ENCODE data around the gene CMTM7.
"Not testable (repeated sequence)": the region's sequence is repeated elsewhere in the genome, so short reads cannot be mapped to it uniquely, and the experiment has no call there.

Gene CMTM7

GRCh38 chr3:32438596-32439344, 47.1 kb downstream of the CMTM7 start:
- no peak for DNase-seq

DNA sequence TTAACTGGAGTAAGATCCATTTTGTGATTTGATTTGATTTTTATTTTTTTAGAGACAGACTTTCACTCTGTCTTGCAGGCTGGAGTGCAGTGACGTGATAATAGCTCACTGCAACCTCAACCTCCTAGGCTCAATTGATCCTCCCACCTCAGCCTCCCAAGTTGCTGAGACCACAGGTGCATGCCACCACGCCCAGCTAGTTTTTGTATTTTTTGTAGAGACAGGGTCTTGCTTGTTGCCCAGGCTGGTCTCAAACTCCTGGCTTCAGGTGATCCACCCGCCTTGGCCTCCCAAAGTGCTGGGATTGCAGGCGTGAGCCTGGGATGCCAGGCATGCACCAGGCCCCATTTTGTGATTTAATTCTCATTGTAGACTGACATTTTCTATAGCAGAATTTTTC, 47.8 kb downstream of the CMTM7 start:
- not testable (repeated sequence) for DNase-seq

DNA sequence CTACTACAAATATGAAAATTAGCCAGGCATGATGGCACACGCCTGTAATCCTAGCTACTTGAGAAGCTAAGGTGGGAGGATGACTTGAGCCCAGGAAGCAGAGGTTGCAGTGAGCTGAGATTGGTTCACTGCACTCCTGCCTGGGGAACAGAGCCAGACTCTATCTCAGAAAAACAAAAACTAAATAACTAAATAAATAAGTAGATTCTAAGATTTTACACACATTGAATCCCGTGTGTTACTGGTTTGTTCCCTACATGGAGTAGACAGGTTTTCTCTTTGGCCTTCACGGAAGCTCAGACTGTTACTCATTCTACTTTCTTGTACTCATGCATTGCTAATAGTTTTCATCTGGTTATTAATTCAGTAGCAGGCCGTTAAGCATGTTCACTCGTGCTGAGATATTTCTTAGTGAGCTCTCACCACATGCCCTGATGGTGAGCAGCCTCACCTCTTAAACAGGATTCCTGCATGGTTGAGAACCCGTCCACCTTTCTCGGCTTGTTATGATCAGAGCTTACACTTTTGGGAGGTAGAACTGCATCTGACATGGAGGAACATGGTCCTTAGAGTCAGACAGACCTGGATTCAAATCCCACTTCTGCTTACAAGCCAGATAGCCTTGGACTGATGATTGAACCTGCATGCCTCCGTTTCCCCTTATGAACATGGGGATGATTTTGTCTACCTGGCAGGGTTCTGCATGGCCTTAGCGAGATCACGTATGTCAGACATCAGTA, 49.1 kb downstream of the CMTM7 start:
- DNase-seq: no peak

DNA sequence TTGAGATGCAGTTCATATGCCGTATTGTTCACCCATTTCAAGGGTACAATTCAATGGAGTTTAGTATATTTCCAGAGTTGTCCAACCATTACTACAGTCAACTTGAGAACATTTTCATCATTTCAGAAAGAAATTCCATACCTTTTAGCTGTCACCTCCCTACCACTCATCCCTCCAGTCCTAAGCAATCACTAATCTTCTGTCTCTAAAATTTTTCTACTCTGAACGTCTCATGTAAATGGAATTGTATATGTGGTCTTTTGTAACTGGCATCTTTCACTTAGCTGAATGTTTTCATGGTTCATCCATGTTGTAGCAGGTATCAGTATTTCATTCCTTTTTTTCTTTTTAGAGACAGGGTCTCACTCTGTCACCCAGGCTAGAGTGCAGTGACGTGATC, 51.1 kb downstream of the CMTM7 start:
- DNase-seq: no peak

DNA sequence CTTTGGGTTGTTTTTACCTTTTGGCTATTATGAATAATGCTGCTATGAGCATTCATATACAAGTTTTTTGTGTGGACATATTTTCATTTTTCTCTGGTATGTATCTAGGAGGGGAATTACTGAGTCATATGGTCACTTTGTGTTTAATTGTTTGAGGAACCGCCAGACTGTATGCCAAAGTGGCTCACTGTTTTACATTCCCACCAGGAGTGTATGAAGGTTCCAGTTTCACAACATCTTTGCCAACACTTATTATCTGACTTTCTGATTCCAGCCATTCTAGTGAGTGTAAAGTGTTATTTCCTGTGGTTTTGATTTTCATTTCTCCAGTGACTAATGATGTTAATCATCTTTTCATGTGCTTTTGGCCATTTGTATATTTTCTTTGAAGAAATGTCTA, 51.8 kb downstream of the CMTM7 start:
- no peak for DNase-seq

GRCh38 chr3:32447865-32448400, 56.3 kb downstream of the CMTM7 start:
- no peak for DNase-seq

DNA sequence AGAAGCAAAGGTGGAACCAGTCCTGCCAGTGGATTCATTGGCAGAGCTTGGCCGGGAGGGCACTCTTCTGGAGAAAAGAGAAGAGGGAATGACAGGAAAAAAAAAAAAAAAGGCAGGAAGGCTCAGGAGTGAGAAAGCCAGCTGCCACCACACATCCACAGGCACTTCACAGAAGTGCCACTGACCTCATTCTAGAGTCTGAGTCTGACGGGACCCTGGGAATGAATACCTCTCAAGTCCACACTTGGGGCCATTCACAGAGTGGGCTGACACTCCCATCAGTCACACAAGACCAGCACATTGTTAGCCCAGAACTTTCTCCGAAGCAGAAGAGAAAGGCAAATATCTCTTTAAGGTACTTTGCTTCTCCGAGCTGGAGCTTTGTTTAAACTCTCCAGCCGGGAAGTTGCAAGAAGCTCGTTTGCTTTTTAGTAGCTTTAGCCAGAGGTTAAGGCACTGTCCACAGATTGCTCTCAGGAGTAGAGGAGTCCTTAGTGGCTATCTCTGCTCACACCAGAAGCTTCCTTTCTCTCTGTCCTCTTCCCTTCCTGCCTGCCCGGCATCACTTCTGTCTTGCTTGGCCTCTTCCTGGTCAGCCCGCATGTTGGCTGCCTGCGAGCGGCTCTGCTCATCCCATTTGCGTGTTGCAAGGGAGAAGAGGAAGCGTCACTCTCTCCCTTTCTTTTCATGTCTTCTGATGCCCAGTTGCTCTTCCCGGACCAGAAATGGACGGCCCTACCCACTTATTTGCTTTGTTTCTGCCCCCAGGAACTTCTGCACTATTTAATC, 57.2 kb downstream of the CMTM7 start:
- no peak for DNase-seq

DNA sequence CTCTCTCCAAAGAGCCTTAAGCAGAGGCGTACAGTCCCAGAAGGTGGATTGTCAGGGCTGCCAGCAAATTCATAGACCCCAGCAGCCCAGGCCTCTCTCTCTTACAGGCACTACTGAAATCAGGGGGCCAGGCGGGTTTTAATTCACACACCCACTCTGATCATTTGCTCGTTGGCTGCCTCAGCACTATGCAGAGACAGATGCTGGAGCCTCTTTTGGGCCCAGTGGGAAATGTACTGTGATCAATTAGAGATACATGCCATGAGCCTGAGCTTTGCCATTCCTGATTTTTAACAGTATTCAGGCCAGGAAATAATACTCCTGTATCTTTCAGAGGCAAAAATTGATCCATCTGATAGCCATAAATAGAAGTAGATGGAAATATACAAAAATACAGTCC, 58.0 kb downstream of the CMTM7 start:
- no peak for DNase-seq

DNA sequence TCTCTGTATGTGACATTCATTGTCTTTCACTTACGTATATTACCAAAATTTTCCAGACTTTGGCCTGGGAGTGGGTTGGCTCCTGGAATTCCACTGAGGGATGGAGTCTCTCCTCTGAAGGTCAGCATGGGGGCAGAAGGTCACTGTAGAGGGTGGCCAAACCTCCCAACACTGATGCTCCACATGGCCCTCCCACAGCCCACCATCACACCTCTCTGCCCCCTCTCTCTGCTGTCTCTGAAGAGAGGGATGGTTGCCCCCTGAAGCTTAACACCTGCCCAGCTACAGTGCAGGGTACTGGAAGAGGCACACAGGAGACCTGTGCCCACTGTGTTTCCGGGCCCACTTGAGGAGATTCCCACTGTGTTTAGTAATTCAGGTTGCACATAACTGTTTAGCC, 58.8 kb downstream of the CMTM7 start:
- no peak for DNase-seq

DNA sequence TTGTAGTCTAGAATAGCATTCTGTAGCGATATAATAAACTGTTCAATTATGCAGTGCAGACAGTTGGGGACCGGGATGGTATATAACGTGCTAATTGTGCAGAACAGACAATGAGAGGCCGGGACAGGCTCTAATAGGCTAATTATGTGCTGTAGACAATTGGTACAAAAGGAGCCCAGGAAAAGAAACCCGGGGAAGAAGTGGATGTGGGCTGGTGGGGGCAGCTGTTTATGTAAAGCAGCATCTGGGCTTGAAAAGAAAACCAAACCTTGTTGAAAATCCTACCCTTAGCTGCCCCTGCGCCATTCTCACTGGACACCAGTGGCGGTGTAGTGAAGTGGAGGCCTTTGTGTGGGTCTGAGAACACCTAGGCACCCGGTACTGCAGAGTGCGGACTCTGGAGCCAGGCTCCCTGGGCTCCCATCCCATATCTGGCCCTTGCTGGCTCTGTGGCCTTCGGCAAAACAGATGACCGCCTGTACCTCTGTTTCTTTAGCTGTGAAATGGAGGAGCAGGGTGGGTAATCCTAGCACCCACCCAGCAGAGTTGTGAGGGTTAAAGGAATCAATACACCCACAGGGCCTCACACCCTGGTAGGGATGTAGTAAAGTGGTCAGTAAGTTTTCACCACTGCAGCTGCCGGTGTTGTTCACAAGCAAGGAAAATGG, 59.5 kb downstream of the CMTM7 start:
- DNase-seq: no peak

DNA sequence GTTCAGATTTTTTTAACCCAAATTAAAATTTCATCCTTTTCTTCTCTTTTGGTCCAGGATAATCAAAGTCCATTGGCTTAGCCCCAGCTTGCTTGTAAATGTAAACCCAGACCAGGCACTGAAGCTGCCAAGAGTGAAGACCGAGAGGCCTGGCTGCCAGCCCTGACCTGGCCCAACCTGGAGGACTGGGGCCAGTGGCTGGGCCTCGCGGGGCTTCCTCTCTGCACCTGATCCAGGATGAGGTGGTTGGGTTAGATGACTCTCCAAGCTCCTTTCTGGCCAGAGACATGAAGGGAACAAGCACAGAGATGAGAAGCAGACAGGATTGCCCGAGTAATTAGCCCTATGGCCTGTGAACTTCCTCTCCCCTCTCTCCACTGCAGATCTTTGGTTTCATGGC, 60.4 kb downstream of the CMTM7 start:
- no peak for DNase-seq

GRCh38 chr3:32453346-32453745, 61.7 kb downstream of the CMTM7 start:
- DNase-seq: no peak

GRCh38 chr3:32454111-32454510, 62.5 kb downstream of the CMTM7 start:
- no peak for DNase-seq

GRCh38 chr3:32454731-32455608, 63.3 kb downstream of the CMTM7 start:
- DNase-seq: no peak

DNA sequence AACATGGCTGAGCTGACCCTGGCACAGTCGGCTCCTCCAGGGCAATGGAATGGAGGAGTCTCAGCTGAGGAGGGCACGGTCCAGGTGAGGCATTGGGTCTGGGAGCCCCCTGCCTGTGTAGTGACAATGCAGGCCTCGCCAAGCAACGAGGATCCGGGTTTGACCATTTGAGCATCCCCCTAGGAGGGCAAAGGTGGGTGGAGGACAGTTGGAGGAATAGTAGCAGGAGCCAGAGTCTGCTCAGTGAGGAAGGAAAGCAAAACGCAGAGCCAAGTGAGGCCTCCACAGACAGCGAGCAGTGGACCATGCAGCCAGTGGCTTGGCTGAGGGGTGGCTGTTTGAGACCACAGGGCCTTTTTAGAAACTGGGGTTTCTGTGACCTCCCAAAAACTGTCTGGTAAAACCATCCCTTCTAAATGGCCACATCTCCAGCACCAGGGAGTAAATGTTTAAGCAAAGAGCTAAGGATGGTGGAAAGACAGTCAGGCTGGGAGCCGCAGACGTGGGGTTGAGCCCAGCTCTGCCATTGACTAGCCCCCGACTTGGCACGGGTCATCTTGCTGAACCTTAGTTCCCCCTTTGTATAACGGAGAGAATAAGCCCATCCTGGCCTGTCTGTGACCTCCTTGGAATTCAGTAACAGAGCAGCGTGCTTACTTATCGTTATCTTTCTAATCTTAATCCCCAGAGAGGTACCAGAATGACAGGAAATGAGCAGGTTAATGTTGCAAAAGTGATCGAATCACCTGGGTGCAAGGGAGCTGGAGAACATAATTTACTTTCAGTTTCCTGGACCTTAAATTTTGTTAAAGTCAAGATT, 64.2 kb downstream of the CMTM7 start:
- DNase-seq: no peak

- no peak for DNase-seq
These were observed 64.9 kb downstream of the CMTM7 start for GRCh38 chr3:32456429-32457130.

GRCh38 chr3:32457971-32458471, 66.4 kb downstream of the CMTM7 start:
- no peak for DNase-seq

DNA sequence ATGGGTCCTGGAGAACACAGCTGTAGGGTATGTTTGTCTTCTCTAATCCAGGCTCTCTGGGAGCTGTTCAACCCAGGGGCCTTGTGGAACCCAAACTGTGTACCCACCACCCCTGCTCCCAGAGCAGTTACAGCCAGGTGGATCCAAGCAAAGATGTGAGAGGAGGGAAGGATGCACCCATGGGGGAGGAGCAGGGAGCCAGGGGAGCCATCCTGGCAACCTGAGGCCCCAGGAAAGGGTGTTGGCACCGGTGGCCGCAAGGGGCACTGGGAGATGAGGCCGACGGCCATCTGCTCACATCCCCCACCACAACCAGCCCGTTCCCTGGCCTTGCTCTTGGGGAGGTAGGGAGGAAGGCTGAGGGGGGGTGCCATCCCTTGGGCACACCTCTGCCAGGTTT, 67.8 kb downstream of the CMTM7 start:
- DNase-seq: no peak

GRCh38 chr3:32460031-32460749, 68.5 kb downstream of the CMTM7 start:
- no peak for DNase-seq
